H1 (cell line): Measurements from ENCODE around the gene PDE1A. TPM values are rescaled to one million over a fixed set of nuclear protein-coding genes. Genes with fewer than 3 reads are reported as not detected.

Source experiments
- NRF1 ChIP-seq: IDR thresholded peaks from 2 replicates; pipeline ENCODE4 v1.6.1; 2011; ENCODE audit warnings: mild to moderate bottlenecking, low read depth, low read length, improper control_type of control experiment
- polyA plus RNA-seq, 7 experiments: library from polyadenylated mRNA; depleted of rRNA in 3 of 7; stranded (reverse) in 5 of 7; unstranded in 2 of 7; fragments of >200 nt in 5 of 7; fragments of 200-250 nt in 2 of 7; gene quantifications; 1 replicate in 5 of 7; 2 replicates in 1 of 7; 4 replicates in 1 of 7; pipeline versions ENCODE4 v1.2.1 to v1.2.3, GENCODE V29; 2011 to 2013; ENCODE audit warnings: missing spikeins in 2 of 7, mixed read lengths in 2 of 7
- total RNA-seq: library from RNA; stranded (reverse); fragmentation: NEBNext Ultra II Directional; extraction: Animal tissue kit (Norgen Biotek cat#: 25700); gene quantifications from 2 replicates; pipeline ENCODE4 v1.2.1, GENCODE V29; 2021

Gene PDE1A
- total and polyA plus RNA-seq, 2 of the 8 experiments (the other 6 are each of a cell fraction or from before 2014, with no cell fraction given): 0.34 TPM; not detected in 1

GRCh38 chr2:182349268-182349667 is 77.6 kb downstream of the PDE1A start (continued):
- no peak for TF ChIP-seq NRF1
